Smooth muscle cell (in vitro differentiated cells): ENCODE data around the gene HECTD3. TPM values are rescaled to one million over a fixed set of nuclear protein-coding genes. Genes with fewer than 3 reads are reported as not detected.
A peak's percentile ranks its signal among the peaks of the same experiment; 100 is the strongest.

ENCODE experiments used
- DNase-seq: peaks from one replicate; lab custom pipeline; 2025; ENCODE audit not compliant: unreplicated experiment; lab: John Stamatoyannopoulos, UW
- H2AFZ ChIP-seq: fragments of 200-600 bp; sonication (generic); 2 replicates; pipeline ENCODE4 v1.6.0; 2016; ENCODE audit warnings: antibody characterized with exemption, low read depth, mild to moderate bottlenecking
- H3F3A ChIP-seq: fragments of 200-600 bp; sonication (generic); 2 replicates; pipeline ENCODE4 v1.6.0; 2017; ENCODE audit warnings: antibody characterized with exemption, low read depth
- H3K27ac ChIP-seq: fragments of 200-600 bp; sonication (generic); 2 replicates; pipeline ENCODE4 v1.5.1; 2016; ENCODE audit warnings: low read depth, mild to moderate bottlenecking
- H3K27me3 ChIP-seq: fragments of 200-600 bp; sonication (generic); 2 replicates; pipeline ENCODE4 v1.6.1; 2016; ENCODE audit warnings: low read depth, mild to moderate bottlenecking
- H3K36me3 ChIP-seq: fragments of 200-600 bp; sonication (generic); 2 replicates; pipeline ENCODE4 v1.5.1; 2016; ENCODE audit warnings: low read depth
- H3K4me1 ChIP-seq: fragments of 200-600 bp; sonication (generic); 2 replicates; pipeline ENCODE4 v1.5.1; 2016; ENCODE audit warnings: low read depth
- H3K4me2 ChIP-seq: fragments of 200-600 bp; sonication (generic); 2 replicates; pipeline ENCODE4 v1.6.0; 2016; ENCODE audit warnings: mild to moderate bottlenecking
- H3K4me3 ChIP-seq: fragments of 200-600 bp; sonication (generic); 2 replicates; pipeline ENCODE4 v1.5.1; 2016; ENCODE audit warnings: mild to moderate bottlenecking
- H3K79me2 ChIP-seq: fragments of 200-600 bp; sonication (generic); 2 replicates; pipeline ENCODE4 v1.6.0; 2016; ENCODE audit warnings: low read depth, mild to moderate bottlenecking
- H3K9ac ChIP-seq: fragments of 200-600 bp; sonication (generic); 2 replicates; pipeline ENCODE4 v1.6.0; 2016; ENCODE audit warnings: low read depth
- H3K9me3 ChIP-seq: fragments of 200-600 bp; sonication (generic); replicated peaks from 2 replicates; pipeline ENCODE4 v1.5.1; 2016; ENCODE audit warnings: low read depth
- H4K20me1 ChIP-seq: fragments of 200-600 bp; sonication (generic); 2 replicates; pipeline ENCODE4 v1.6.0; 2016; ENCODE audit warnings: low read depth
- WGBS: methylation state at CpG from one replicate; pipeline ENCODE4 v1.1.7; 2016; ENCODE audit warnings: low lambda C conversion rate; 5-methylcytosine and 5-hydroxymethylcytosine counted together
- polyA plus RNA-seq: library from polyadenylated mRNA; unstranded; fragments of >200 nt; fragmentation: Nextera tagmentation; extraction: Ambion mirVana; gene quantifications from 2 replicates; pipeline ENCODE4 v1.2.1, GENCODE V29; 2016
- total RNA-seq: library from RNA; depleted of rRNA; stranded (reverse); fragments of >200 nt; gene quantifications from 2 replicates; pipeline ENCODE4 v1.2.3, GENCODE V29; 2014
- TF ChIP-seq, protein P1 (sequence below): fragments of 200-600 bp; sonication (generic); IDR thresholded peaks from 2 replicates; pipeline ENCODE4 v1.5.1; 2017; ENCODE audit warnings: borderline replicate concordance, mild to moderate bottlenecking, antibody characterized with exemption; ENCODE audit not compliant: insufficient read depth, poor library complexity, severe bottlenecking

HECTD3 gene
- total and polyA plus RNA-seq, 2 experiments from 2014 or later = 22.7 to 41.7 TPM

DNA sequence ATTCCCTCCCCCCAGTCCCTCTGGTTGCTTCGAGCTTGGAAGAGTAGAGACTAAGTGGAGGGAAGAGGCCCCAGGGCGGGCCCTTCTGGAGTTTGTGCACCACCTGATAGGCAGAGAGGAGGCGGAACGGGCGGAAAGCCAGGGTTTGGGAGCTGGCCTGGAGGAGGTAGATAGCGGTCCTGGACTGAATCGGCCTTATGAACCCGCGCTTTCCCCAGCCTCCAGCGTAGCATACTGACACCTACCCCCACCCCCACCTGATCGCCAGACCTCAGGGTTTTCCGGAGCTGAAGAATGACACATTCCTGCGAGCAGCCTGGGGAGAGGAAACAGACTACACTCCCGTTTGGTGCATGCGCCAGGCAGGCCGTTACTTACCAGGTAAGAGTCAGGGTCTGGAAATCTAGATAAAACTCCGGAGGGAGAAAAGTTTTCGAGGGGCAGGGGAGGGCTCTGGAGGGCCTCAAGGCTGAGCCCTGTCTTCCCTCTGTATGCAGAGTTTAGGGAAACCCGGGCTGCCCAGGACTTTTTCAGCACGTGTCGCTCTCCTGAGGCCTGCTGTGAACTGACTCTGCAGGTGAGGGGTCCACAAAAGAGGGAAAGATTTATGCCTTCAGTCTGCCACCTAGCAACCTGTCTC lies 1.6 kb upstream of the HECTD3 start:
- peak overlapping the region; percentile 54 for H3K27ac ChIP-seq
- H4K20me1 ChIP-seq = peaks cover 6% of the 10 kb centered on the region
- DNase-seq = peak; percentile 14
- no peaks in the 10 kb centered on the region for H3K9me3 ChIP-seq
- no peaks in the 10 kb centered on the region for H3K27me3 ChIP-seq
- WGBS = 8% methylated on average over 21 of the region's 21 CpGs
- no peaks in the 10 kb centered on the region for H3K36me3 ChIP-seq
- peak overlapping the region; percentile 98 for H2AFZ ChIP-seq
- H3K79me2 ChIP-seq = peaks cover 10% of the 10 kb centered on the region
- peaks cover 17% of the 10 kb centered on the region for H3K4me1 ChIP-seq
- peak overlapping the region; percentile 88 for H3K4me3 ChIP-seq
- TF ChIP-seq, protein P1, sequence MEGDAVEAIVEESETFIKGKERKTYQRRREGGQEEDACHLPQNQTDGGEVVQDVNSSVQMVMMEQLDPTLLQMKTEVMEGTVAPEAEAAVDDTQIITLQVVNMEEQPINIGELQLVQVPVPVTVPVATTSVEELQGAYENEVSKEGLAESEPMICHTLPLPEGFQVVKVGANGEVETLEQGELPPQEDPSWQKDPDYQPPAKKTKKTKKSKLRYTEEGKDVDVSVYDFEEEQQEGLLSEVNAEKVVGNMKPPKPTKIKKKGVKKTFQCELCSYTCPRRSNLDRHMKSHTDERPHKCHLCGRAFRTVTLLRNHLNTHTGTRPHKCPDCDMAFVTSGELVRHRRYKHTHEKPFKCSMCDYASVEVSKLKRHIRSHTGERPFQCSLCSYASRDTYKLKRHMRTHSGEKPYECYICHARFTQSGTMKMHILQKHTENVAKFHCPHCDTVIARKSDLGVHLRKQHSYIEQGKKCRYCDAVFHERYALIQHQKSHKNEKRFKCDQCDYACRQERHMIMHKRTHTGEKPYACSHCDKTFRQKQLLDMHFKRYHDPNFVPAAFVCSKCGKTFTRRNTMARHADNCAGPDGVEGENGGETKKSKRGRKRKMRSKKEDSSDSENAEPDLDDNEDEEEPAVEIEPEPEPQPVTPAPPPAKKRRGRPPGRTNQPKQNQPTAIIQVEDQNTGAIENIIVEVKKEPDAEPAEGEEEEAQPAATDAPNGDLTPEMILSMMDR = no peak
- H3K9ac ChIP-seq = peak overlapping the region; percentile 50
- peak overlapping the region; percentile 99 for H3K4me2 ChIP-seq
- H3F3A ChIP-seq = no peaks in the 10 kb centered on the region

DNA sequence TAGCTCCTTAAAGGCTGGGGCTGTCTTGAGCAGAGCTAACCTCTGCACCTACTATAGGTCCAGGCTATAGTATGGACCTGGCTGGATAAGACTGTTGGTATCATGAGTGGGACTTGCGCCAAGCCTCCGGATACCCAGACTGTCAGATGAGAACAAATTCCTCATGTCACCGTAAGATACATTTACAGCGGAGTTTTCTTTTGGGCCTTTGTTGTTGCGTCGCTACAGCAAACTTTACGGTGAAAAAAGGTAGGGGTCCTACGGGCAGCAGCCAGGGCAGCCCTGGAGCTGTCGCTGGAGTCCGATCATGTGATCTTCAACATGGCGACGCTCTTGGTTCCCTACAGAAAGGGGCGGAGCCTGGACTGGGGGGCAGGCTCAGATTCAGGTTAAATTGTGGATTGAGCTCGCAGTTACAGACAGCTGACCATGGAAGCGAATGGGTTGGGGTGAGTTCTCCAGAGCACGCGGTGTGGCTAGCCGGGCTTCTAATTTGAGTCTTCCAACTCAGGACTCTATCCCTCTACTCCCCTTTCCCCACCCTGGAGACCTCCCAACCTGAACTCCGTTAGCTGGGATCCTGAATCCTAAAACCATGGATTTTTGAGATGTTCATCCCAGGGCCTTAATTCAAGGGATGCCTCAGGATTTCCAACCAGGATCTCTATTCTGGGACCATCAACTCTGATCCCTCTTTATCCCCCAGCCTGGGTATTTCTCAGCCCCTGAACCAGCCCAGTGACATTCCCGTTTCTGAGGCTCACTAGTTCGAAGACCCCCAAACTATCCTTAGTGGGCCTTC lies 914 bp upstream of the HECTD3 start, which contains the start of gene UROD:
UROD (plus strand) TSS at position 418 of the 802 bp plus-strand sequence; CDS start at position 430, 12 bp downstream.
- peaks cover 6% of the 10 kb centered on the region for H4K20me1 ChIP-seq
- H3K4me2 ChIP-seq = peak within 1 kb of the TSS; percentile 99
- peak within 1 kb of the TSS; percentile 54 for H3K27ac ChIP-seq
- H3K79me2 ChIP-seq = peaks cover 10% of the 10 kb centered on the region
- no peaks in the 10 kb centered on the region for H3F3A ChIP-seq
- peak within 1 kb of the TSS; percentile 88 for H3K4me3 ChIP-seq
- TF ChIP-seq, protein P1 = no peak
- H3K9ac ChIP-seq = peak within 1 kb of the TSS; percentile 72
- DNase-seq = peak; percentile 37
- H3K36me3 ChIP-seq = no peaks in the 10 kb centered on the region
- no peaks in the 10 kb centered on the region for H3K9me3 ChIP-seq
- peaks cover 17% of the 10 kb centered on the region for H3K4me1 ChIP-seq
- 6% methylated on average over 21 of the region's 21 CpGs for WGBS
- no peaks in the 10 kb centered on the region for H3K27me3 ChIP-seq
- H2AFZ ChIP-seq = peak within 1 kb of the TSS; percentile 98

DNA sequence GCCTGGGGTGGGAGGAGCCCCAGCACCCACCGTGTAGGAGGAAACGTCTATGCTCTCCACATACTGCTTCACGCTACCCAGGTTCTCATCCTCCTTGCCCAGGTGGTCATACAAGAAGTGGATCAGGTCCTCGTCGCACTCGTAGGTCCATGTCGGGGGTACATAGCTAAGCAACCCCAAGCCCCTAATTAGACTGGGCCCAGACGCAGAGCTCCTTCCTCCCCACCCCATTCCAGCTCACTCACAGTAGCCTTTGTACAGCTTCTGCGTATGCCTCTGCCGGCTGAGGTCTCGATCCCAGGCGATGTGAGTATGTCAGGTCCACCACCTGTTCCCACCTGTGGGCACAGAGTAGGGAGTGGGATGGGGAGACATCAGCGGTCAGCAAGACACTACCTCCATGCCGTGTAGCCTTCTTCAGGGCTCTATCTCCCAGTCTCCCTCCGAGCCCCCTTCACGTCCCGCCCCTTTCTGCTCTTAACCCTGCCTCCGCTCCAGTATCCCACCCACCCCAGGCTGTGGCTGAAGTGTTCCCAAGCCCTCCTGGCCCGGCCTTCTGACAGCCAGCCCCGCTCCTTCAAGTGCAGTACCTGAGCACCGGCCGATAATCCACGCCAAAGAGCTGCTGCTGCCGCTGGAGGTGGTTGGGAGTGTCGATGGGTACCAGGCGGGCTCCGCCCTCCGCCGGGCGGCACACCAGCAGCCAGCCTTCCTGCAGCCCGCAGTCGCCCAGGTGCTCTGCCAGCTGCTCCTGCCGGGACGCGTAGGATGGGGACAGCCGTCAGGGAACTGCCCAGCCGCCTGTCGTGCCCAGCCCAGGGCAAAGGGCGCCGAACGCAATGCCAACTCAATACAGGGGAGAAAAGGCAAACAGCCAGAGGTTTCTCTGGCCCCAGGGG lies 919 bp downstream of the HECTD3 start:
- H3K36me3 ChIP-seq = no peaks in the 10 kb centered on the region
- peaks cover 17% of the 10 kb centered on the region for H3K4me1 ChIP-seq
- peaks cover 10% of the 10 kb centered on the region for H3K79me2 ChIP-seq
- H3F3A ChIP-seq = no peaks in the 10 kb centered on the region
- peak overlapping the region; percentile 98 for H2AFZ ChIP-seq
- peaks cover 6% of the 10 kb centered on the region for H4K20me1 ChIP-seq
- TF ChIP-seq, protein P1 = no peak
- no peak for DNase-seq
- 29% methylated on average over 41 of the region's 41 CpGs for WGBS
- H3K27me3 ChIP-seq = no peaks in the 10 kb centered on the region
- peak overlapping the region; percentile 72 for H3K9ac ChIP-seq
- H3K4me2 ChIP-seq = peak overlapping the region; percentile 99
- H3K4me3 ChIP-seq = peak overlapping the region; percentile 88
- H3K9me3 ChIP-seq = no peaks in the 10 kb centered on the region
- no peak overlapping the region for H3K27ac ChIP-seq
